HL-60/S4 (cell line): ENCODE measurements around the gene TNPO1.
"Not testable (repeated sequence)": the region's sequence is repeated elsewhere in the genome, so short reads cannot be mapped to it uniquely, and the experiment has no call there.

Experiments
- in situ Hi-C: fragments of 300-500 bp; cut with MboI; formaldehyde crosslinking; loops from 2 replicates; pipeline ENCODE4 v1.14.3; 2022; ENCODE audit warnings: low sequenced_read_pairs

TNPO1 gene

GRCh38 chr5:72922422-72922821, 106.0 kb downstream of the TNPO1 start:
- in situ Hi-C loops = no loop called here

GRCh38 chr5:72925336-72926010, 109.0 kb downstream of the TNPO1 start:
- in situ Hi-C loops = no loop called here

GRCh38 chr5:72932686-72933085, 116.2 kb downstream of the TNPO1 start:
- in situ Hi-C loops = not testable (repeated sequence)

GRCh38 chr5:72934953-72935725, 118.7 kb downstream of the TNPO1 start:
- in situ Hi-C loops = not testable (repeated sequence)

GRCh38 chr5:72936893-72937292, 120.4 kb downstream of the TNPO1 start:
- in situ Hi-C loops = no loop called here

GRCh38 chr5:72937517-72938061, 121.1 kb downstream of the TNPO1 start:
- in situ Hi-C loops = no loop called here

GRCh38 chr5:72938206-72938605, 121.7 kb downstream of the TNPO1 start:
- in situ Hi-C loops = no loop called here

- in situ Hi-C loops = no loop called here
Measured at GRCh38 chr5:72940082-72940481, 123.6 kb downstream of the TNPO1 start.

GRCh38 chr5:72943307-72943706, 126.8 kb downstream of the TNPO1 start:
- in situ Hi-C loops = no loop called here

GRCh38 chr5:72947498-72947897, 131.0 kb downstream of the TNPO1 start:
- in situ Hi-C loops = no loop called here

GRCh38 chr5:72949481-72949880, 133.0 kb downstream of the TNPO1 start:
- in situ Hi-C loops = no loop called here

- in situ Hi-C loops = no loop called here
Measured at GRCh38 chr5:72951671-72952468, 135.4 kb downstream of the TNPO1 start.

- in situ Hi-C loops = no loop called here
Measured at GRCh38 chr5:72954389-72954788, 137.9 kb downstream of the TNPO1 start.

- in situ Hi-C loops = no loop called here
Measured at GRCh38 chr5:72955143-72955767, 138.8 kb downstream of the TNPO1 start.

GRCh38 chr5:72955768-72956323, 139.4 kb downstream of the TNPO1 start, which contains the start of gene FCHO2:
Gene FCHO2, plus strand, starts transcription at chr5:72956041. Its CDS starts 56 bp downstream, at chr5:72956097.
- in situ Hi-C loops = no loop called here

GRCh38 chr5:72956324-72957140, 140.1 kb downstream of the TNPO1 start:
- in situ Hi-C loops = no loop called here

GRCh38 chr5:72957337-72957736, 140.9 kb downstream of the TNPO1 start:
- in situ Hi-C loops = no loop called here

GRCh38 chr5:72959257-72959656, 142.8 kb downstream of the TNPO1 start:
- in situ Hi-C loops = no loop called here
